Measurements from ENCODE around the gene FUT8. TPM values are rescaled to one million over a fixed set of nuclear protein-coding genes. Genes with fewer than 3 reads are reported as not detected.

The FUT8 gene
- total RNA-seq, 1 donor from 2014 or later: 15.1 TPM

- DNase-seq: no peak
These were observed 148.0 kb downstream of the FUT8 start for GRCh38 chr14:65560340-65561027.

GRCh38 chr14:65564370-65564769 lies 151.8 kb downstream of the FUT8 start:
- no peak for DNase-seq

GRCh38 chr14:65565948-65566347 lies 153.4 kb downstream of the FUT8 start:
- no peak for DNase-seq

- DNase-seq: no peak
These were observed 154.4 kb downstream of the FUT8 start for GRCh38 chr14:65566820-65567522.

- DNase-seq: no peak
These were observed 162.1 kb downstream of the FUT8 start for GRCh38 chr14:65574611-65575010.

GRCh38 chr14:65575389-65575788 lies 162.9 kb downstream of the FUT8 start:
- DNase-seq: no peak

- no peak for DNase-seq
These were observed 168.4 kb downstream of the FUT8 start for GRCh38 chr14:65580973-65581372.

GRCh38 chr14:65581378-65581777 lies 168.8 kb downstream of the FUT8 start:
- DNase-seq: no peak

- DNase-seq: no peak
These were observed 169.3 kb downstream of the FUT8 start for GRCh38 chr14:65581799-65582198.

- DNase-seq: no peak
These were observed 172.7 kb downstream of the FUT8 start for GRCh38 chr14:65585216-65585615.

GRCh38 chr14:65588426-65589140 lies 176.1 kb downstream of the FUT8 start:
- DNase-seq: no peak

- DNase-seq: no peak
These were observed 181.8 kb downstream of the FUT8 start for GRCh38 chr14:65594153-65594881.

- no peak for DNase-seq
These were observed 182.3 kb downstream of the FUT8 start for GRCh38 chr14:65594882-65595237.

- DNase-seq: no peak
These were observed 186.8 kb downstream of the FUT8 start for GRCh38 chr14:65599375-65599774.

- no peak for DNase-seq
These were observed 188.2 kb downstream of the FUT8 start for GRCh38 chr14:65600742-65601141.

- no peak for DNase-seq
These were observed 192.0 kb downstream of the FUT8 start for GRCh38 chr14:65604535-65604934.

GRCh38 chr14:65604936-65605335 lies 192.4 kb downstream of the FUT8 start:
- no peak for DNase-seq

- DNase-seq: peak; percentile 5
These were observed 193.9 kb downstream of the FUT8 start for GRCh38 chr14:65606460-65606859.

- no peak for DNase-seq
These were observed 200.7 kb downstream of the FUT8 start for GRCh38 chr14:65613131-65613650.

GRCh38 chr14:65618996-65619395 lies 206.5 kb downstream of the FUT8 start:
- no peak for DNase-seq

GRCh38 chr14:65620195-65620594 lies 207.7 kb downstream of the FUT8 start:
- DNase-seq: no peak

GRCh38 chr14:65622703-65623102 lies 210.2 kb downstream of the FUT8 start:
- no peak for DNase-seq

- no peak for DNase-seq
These were observed 211.2 kb downstream of the FUT8 start for GRCh38 chr14:65623759-65624158.
